ENCODE results near the gene GINS3. TPM values are rescaled to one million over a fixed set of nuclear protein-coding genes. Genes with fewer than 3 reads are reported as not detected.

The GINS3 gene
- polyA plus RNA-seq, 1 donor (not counting 4 experiments of a cell fraction or from before 2014, with no cell fraction given): 10.1 TPM

DNA sequence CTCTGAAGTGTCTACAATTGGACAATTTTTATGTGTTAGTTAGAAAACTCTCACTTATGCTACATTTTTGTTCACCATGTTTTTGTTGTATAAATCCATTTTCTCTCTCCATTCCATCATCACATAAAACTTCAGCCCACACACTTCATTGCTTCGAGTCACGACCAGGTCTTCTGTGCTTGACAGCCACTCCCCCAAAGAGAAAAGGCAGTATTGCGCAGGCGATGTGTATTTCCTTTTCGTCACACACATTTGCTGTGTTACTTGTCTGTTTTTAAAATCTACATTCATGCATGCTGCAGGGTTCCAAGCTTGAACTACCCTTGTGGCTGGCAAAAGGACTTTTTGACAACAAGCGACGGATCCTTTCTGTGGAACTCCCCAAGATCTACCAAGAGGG, 10.5 kb downstream of the GINS3 start:
- H3K79me2 ChIP-seq (ENCODE audit: control insufficient read depth, insufficient read depth, low read length): no peaks in the 10 kb centered on the region
- no peaks in the 10 kb centered on the region for H3K9me1 ChIP-seq (ENCODE audit: control insufficient read depth, extremely low read depth, insufficient read depth, low read length)
- H3K4me2 ChIP-seq (ENCODE audit: control insufficient read depth, extremely low read depth, insufficient read depth, low read depth, low read length): no peak overlapping the region
- H3K4me1 ChIP-seq (ENCODE audit: control insufficient read depth, extremely low read depth, insufficient read depth, low read length): no peaks in the 10 kb centered on the region
- H4K20me1 ChIP-seq (ENCODE audit: control insufficient read depth, extremely low read depth, insufficient read depth, low read length): no peaks in the 10 kb centered on the region
- H2AFZ ChIP-seq (ENCODE audit: control insufficient read depth, low read length): no peak overlapping the region
- TF ChIP-seq EZH2 (IDR thresholded peaks at IDR 0.05; ENCODE audit: low read length): no peak
- TF ChIP-seq CTCF (optimal IDR thresholded peaks at IDR 0.05 in 1 of 3, IDR thresholded peaks at IDR 0.05 in 1 of 3, conservative IDR thresholded peaks at IDR 0.05 in 1 of 3; ENCODE audit: extremely low read depth in 1 of 3, insufficient read depth in 2 of 3, low read length in 3 of 3): no peak
- no peak overlapping the region for H3K4me3 ChIP-seq (ENCODE audit: control insufficient read depth in 2 of 3, extremely low read depth in 1 of 3, insufficient read depth in 2 of 3, low read depth in 1 of 3, low read length in 3 of 3)
- H3K9ac ChIP-seq (ENCODE audit: control insufficient read depth, extremely low read depth, insufficient read depth, low read length): no peak overlapping the region
- DNase-seq (ENCODE audit: low read depth, low spot score) (no peak), FAIRE-seq (no peak)
- H3K9me3 ChIP-seq (ENCODE audit: control insufficient read depth, low read depth, low read length): no peaks in the 10 kb centered on the region
- dilution Hi-C loops (cut with MboI; ENCODE audit: extremely low pct_ligation_motif_present, low sequenced_read_pairs): no loop called here
- peaks cover 0 to 6% of the 10 kb centered on the region in 2 experiments for H3K36me3 ChIP-seq (ENCODE audit: control insufficient read depth in 2 of 2, extremely low read depth in 1 of 2, insufficient read depth in 2 of 2, low read length in 2 of 2)
- H3K27me3 ChIP-seq (ENCODE audit: control insufficient read depth, extremely low read depth, insufficient read depth, low read length): no peaks in the 10 kb centered on the region
- H3K27ac ChIP-seq (ENCODE audit: control insufficient read depth, insufficient read depth, low read length): no peak overlapping the region

GRCh38 chr16:58409316-58409973, 17.2 kb downstream of the GINS3 start:
- peak; percentile 55 for FAIRE-seq
- dilution Hi-C loops (cut with MboI; ENCODE audit: extremely low pct_ligation_motif_present, low sequenced_read_pairs): no loop called here
- TF ChIP-seq CTCF (optimal IDR thresholded peaks at IDR 0.05 in 1 of 3, IDR thresholded peaks at IDR 0.05 in 1 of 3, conservative IDR thresholded peaks at IDR 0.05 in 1 of 3; ENCODE audit: extremely low read depth in 1 of 3, insufficient read depth in 2 of 3, low read length in 3 of 3) (no peak), EZH2 (IDR thresholded peaks at IDR 0.05; ENCODE audit: low read length) (no peak)

More at GRCh38 chr16:58409316-58409973, 17.2 kb downstream of the GINS3 start:
- Histone ChIP-seq H3K4me3 (ENCODE audit: control insufficient read depth in 2 of 3, extremely low read depth in 1 of 3, insufficient read depth in 2 of 3, low read depth in 1 of 3, low read length in 3 of 3) (no peak overlapping the region), H3K79me2 (ENCODE audit: control insufficient read depth, insufficient read depth, low read length) (no peaks in the 10 kb centered on the region), H3K9me1 (ENCODE audit: control insufficient read depth, extremely low read depth, insufficient read depth, low read length) (no peaks in the 10 kb centered on the region), H2AFZ (ENCODE audit: control insufficient read depth, low read length) (no peak overlapping the region), H3K9ac (ENCODE audit: control insufficient read depth, extremely low read depth, insufficient read depth, low read length) (peak overlapping the region; percentile 28), H3K27me3 (ENCODE audit: control insufficient read depth, extremely low read depth, insufficient read depth, low read length) (no peaks in the 10 kb centered on the region), H3K36me3 (ENCODE audit: control insufficient read depth in 2 of 2, extremely low read depth in 1 of 2, insufficient read depth in 2 of 2, low read length in 2 of 2) (peaks cover 0 to 3% of the 10 kb centered on the region in 2 experiments), H4K20me1 (ENCODE audit: control insufficient read depth, extremely low read depth, insufficient read depth, low read length) (no peaks in the 10 kb centered on the region), H3K4me1 (ENCODE audit: control insufficient read depth, extremely low read depth, insufficient read depth, low read length) (peaks cover 11% of the 10 kb centered on the region), H3K27ac (ENCODE audit: control insufficient read depth, insufficient read depth, low read length) (no peak overlapping the region), H3K9me3 (ENCODE audit: control insufficient read depth, low read depth, low read length) (no peaks in the 10 kb centered on the region), H3K4me2 (ENCODE audit: control insufficient read depth, extremely low read depth, insufficient read depth, low read depth, low read length) (peak overlapping the region; percentile 41)
- no peak for DNase-seq (ENCODE audit: low read depth, low spot score)

All from keratinocyte (primary cell).